Measurements from ENCODE around the gene ARHGAP24.

GRCh38 chr4:85642356-85643100 is 167.6 kb downstream of the ARHGAP24 start:
- TF ChIP-seq CTCF (IDR thresholded peaks at IDR 0.05) (no peak), POLR2A (IDR thresholded peaks at IDR 0.05) (no peak)

Measured in breast epithelium (tissue), 3 donors.